Stimulated activated CD4-positive, alpha-beta T cell treated with anti-CD3 and anti-CD28 coated beads, TNF-alpha, amount 100 ng/mL, for 1 hour (primary cell): ENCODE measurements around the gene RGL3.
"Not testable (repeated sequence)": the region's sequence is repeated elsewhere in the genome, so short reads cannot be mapped to it uniquely, and the experiment has no call there.

ENCODE experiments used
- DNase-seq, 3 donors: peaks; one replicate each; pipeline ENCODE4 v3.0.0-alpha.2; 2020; ENCODE audit warnings: low read depth in 3 of 3, low spot score in 1 of 3

Gene RGL3

DNA sequence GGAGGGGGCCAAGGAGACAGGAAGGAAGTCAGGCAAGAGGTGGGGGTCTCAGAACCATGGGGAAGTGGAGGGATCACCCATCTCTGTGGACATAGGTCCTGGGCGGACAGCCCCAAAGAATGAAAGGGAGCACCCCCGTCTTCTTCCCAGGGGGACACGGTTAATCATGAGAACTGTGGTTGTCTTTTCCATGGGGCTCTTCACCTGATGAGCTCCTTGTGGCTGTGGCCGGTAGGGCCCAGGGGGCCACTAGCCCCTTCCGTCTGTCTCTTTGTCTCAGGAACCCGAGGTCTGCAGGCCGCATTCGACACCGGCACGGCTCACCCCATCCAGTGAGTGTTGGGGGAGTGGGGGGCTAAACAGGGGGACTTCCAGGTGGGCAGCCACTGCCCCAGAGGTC, 55.2 kb downstream of the RGL3 start:
- no peak for DNase-seq

- DNase-seq = no peak
Measured at GRCh38 chr19:11361771-11362731, 57.1 kb downstream of the RGL3 start.

DNA sequence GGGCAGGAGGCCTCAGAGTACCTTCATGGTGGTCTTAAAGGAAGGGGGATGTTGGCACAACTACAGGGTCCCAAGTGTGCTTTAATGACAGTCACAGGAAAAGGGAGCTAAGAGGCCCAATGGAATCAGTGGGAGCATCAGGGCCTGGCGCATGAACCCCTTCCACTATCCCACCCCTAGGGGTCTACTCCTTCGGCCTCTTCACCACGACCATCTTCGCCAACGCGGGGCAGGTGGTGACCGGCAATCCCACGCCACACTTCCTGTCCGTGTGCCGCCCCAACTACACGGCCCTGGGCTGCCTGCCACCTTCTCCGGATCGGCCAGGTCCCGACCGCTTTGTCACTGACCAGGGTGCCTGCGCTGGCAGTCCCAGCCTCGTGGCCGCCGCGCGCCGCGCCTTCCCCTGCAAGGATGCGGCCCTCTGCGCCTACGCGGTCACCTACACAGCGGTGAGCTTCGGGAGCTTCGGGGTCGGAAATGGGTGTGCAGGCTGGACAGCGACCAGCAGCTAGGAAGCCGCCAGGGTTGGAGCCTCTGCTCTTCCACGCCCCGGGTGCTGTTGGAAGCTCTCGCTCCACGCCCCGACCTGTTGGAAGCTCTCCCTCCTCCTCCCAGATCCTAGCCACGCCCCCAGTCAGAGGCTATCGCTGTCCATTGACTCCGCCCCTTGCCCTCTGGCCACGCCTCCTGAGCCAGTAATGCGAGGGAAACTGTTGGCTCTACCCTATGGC, 57.9 kb downstream of the RGL3 start:
- no peak for DNase-seq

GRCh38 chr19:11359421-11359820, 59.7 kb downstream of the RGL3 start:
- DNase-seq = no peak

GRCh38 chr19:11356676-11357550, 62.2 kb downstream of the RGL3 start:
- no peak for DNase-seq

DNA sequence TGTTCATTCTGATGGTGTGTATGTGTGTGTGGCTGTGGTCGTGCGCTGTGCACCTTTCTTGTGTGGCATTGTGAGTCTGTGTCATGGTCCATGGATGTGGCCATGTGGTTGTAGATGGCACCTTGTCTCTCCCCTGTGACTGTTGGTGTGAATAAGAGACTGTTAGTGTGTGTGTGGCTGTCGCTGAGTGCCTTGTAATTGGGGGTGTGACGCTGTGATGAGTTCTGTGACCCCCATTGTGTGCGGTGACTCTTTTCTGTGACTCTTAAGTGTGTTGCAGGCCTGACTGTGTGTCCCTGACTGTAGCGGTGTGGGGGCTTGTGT, 63.1 kb downstream of the RGL3 start:
- no peak for DNase-seq

GRCh38 chr19:11355160-11356073, 63.7 kb downstream of the RGL3 start, which contains the start of gene PLPPR2:
Gene PLPPR2, plus strand, starts transcription at chr19:11355432. Its CDS starts 2,242 bp downstream, at chr19:11357674.
- peak; percentile 41 to 80 (median 55) for DNase-seq

- not testable (repeated sequence) for DNase-seq
Measured at GRCh38 chr19:11354102-11354501, 65.0 kb downstream of the RGL3 start.

- DNase-seq = no peak
Measured at GRCh38 chr19:11349171-11349570, 69.9 kb downstream of the RGL3 start.

GRCh38 chr19:11347546-11348039, 71.5 kb downstream of the RGL3 start:
- DNase-seq = no peak

DNA sequence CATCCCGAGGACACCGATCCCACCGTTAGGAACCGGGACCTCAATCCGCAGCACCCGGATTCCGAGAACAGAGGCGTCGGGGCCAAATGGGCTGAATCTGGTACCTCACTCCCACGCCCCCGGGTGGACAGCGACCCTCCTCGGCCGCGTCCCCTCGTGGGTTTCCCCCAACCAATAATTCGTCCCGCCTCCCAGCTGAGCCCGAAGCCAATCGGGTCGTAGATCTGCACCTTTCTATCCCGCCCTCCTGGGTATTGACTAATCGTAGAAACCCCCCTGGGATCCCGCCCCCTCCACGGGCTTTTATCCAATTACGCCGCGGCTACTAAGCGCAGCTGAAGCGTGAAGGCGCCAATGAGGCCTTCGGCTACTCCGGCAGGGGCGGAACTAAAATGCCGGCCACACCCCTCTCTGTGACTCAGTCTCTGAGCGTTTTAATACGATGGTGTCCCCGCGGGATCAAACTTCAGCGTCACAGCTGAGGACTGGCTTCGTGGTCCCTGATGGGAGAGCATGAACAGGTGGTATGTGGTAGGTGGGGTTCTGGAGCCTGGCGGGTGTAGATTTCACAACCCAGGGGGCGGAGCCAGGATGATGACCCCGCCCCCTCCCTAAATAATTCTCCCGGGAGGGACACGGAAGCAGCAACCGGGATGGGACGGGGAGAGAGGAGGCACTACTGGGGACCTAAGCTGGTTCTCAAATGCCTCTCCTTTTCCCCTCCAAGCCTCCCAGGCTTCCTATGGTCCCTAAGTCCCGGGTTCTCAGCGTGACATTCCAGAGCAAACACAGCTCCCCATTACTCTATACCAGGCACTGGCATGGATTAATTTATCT, 72.8 kb downstream of the RGL3 start, which contains the start of the genes CCDC159 and TMEM205:
Gene CCDC159, plus strand, starts transcription at position 416 of the 837 bp plus-strand sequence. Its CDS starts 88 bp downstream, at position 504.
Gene TMEM205, minus strand, starts transcription at position 165 of the 837 bp plus-strand sequence. CDS start 649 bp downstream, outside the sequence.
- peak; percentile 94 to 96 (median 94) for DNase-seq

- DNase-seq = no peak
Measured at GRCh38 chr19:11345122-11345803, 73.9 kb downstream of the RGL3 start.
